K562 (cell line): ENCODE measurements around the gene RNPEP. TPM values are rescaled to one million over a fixed set of nuclear protein-coding genes. Genes with fewer than 3 reads are reported as not detected.

Source experiments
- BRF1 ChIP-seq: IDR thresholded peaks from 3 replicates; pipeline ENCODE4 v1.6.1; 2011; ENCODE audit warnings: borderline replicate concordance, mild to moderate bottlenecking; ENCODE audit not compliant: insufficient read length; ENCODE audit errors: extremely low read depth
- C11orf30 ChIP-seq: fragments of 450-650 bp; IDR thresholded peaks from 2 replicates; pipeline ENCODE4 v1.6.1; 2016; ENCODE audit warnings: low read depth, mild to moderate bottlenecking
- COPS2 ChIP-seq: fragments of 450-650 bp; conservative IDR thresholded peaks from 2 replicates; pipeline ENCODE4 v1.6.1; 2016; ENCODE audit warnings: mild to moderate bottlenecking, moderate library complexity
- E2F8 ChIP-seq: fragments of 450-650 bp; IDR thresholded peaks from 2 replicates; pipeline ENCODE4 v1.7.1; 2018; ENCODE audit warnings: mild to moderate bottlenecking, low read depth; ENCODE audit not compliant: partially characterized antibody
- GTF2B ChIP-seq: IDR thresholded peaks from 2 replicates; pipeline ENCODE4 v1.6.1; 2011; ENCODE audit not compliant: insufficient read length; ENCODE audit errors: extremely low read depth
- LCOR ChIP-seq: sonication (generic); formaldehyde crosslinking; IDR thresholded peaks from 2 replicates; pipeline ENCODE4 v1.8.0; 2022; ENCODE audit warnings: mild to moderate bottlenecking, missing genetic modification reagents
- NR1H2 ChIP-seq: sonication (generic); formaldehyde crosslinking; IDR thresholded peaks from 2 replicates; pipeline ENCODE4 v1.4.0; 2020; ENCODE audit warnings: mild to moderate bottlenecking, missing genetic modification reagents
- PREB ChIP-seq: sonication (generic); formaldehyde crosslinking; IDR thresholded peaks from 2 replicates; pipeline ENCODE4 v1.8.1; 2023; ENCODE audit warnings: mild to moderate bottlenecking, missing genetic modification reagents
- RBM22 ChIP-seq: fragments of 200-400 bp; formaldehyde crosslinking; IDR thresholded peaks from 2 replicates; pipeline ENCODE4 v1.6.1; 2018; ENCODE audit warnings: low read length, low read depth; ENCODE audit not compliant: poor library complexity, severe bottlenecking
- SETDB1 ChIP-seq: IDR thresholded peaks from one replicate; pipeline ENCODE4 v1.6.1; 2012; ENCODE audit warnings: low read length, control low read depth, inconsistent platforms
- SMARCA4 ChIP-seq: fragments of 450-650 bp; IDR thresholded peaks from 2 replicates; pipeline ENCODE4 v1.6.1; 2016
- SNIP1 ChIP-seq: fragments of 450-650 bp; IDR thresholded peaks from 2 replicates; pipeline ENCODE4 v1.7.1; 2017; ENCODE audit warnings: low read depth, mild to moderate bottlenecking
- ZNF24 ChIP-seq: fragments of 450-650 bp; IDR thresholded peaks from 2 replicates; pipeline ENCODE4 v1.6.1; 2016
- ZNF583 ChIP-seq: fragments of 250-450 bp; sonication (Bioruptor Pico); IDR thresholded peaks from 2 replicates; pipeline ENCODE4 v1.4.0; 2020
- ZNF76 ChIP-seq: fragments of 250-450 bp; sonication (Bioruptor Pico); IDR thresholded peaks from 2 replicates; pipeline ENCODE4 v1.4.0; 2020; ENCODE audit warnings: mild to moderate bottlenecking, moderate library complexity, borderline replicate concordance
- ZNF785 ChIP-seq: fragments of 250-450 bp; sonication (Bioruptor Pico); IDR thresholded peaks from 2 replicates; pipeline ENCODE4 v1.4.0; 2020; ENCODE audit warnings: mild to moderate bottlenecking
- polyA plus RNA-seq, 8 experiments: library from polyadenylated mRNA; depleted of rRNA in 4 of 8; stranded (reverse) in 5 of 8; unstranded in 3 of 8; fragments of >200 nt; fragmentation: Nextera tagmentation in 2 of 8; fragmentation: Illumina TruSeq in 1 of 8; extraction: Ambion mirVana in 2 of 8; extraction: Trizol in 1 of 8; gene quantifications; 2 replicates each; pipeline versions ENCODE4 v1.2.1 to v1.2.3, GENCODE V29; 2011 to 2014; ENCODE audit warnings: inconsistent platforms in 1 of 8, missing spikeins in 1 of 8
- total RNA-seq, 7 experiments: library from RNA; depleted of rRNA in 6 of 7; stranded (reverse); fragments of >200 nt in 6 of 7; fragmentation: Illumina TruSeq in 2 of 7; extraction: Trizol in 2 of 7; gene quantifications; 2 replicates each; pipeline versions ENCODE4 v1.2.1 to v1.2.3, GENCODE V29; 2011 to 2021; ENCODE audit warnings: low replicate concordance in 1 of 7
- TF ChIP-seq, protein P1 (sequence below): fragments of 200-800 bp; sonication (Bioruptor generic); IDR thresholded peaks from 2 replicates; pipeline ENCODE4 v1.6.1; 2016; ENCODE audit warnings: missing genetic modification characterization, missing compliant biosample characterization
- TF ChIP-seq, protein P2 (sequence below): fragments of 450-650 bp; formaldehyde crosslinking; IDR thresholded peaks from 2 replicates; pipeline ENCODE4 v1.4.0; 2022; ENCODE audit warnings: missing genetic modification characterization

The RNPEP gene
- total and polyA plus RNA-seq, 9 of the 15 experiments (the other 6 are each of a cell fraction or from before 2014, with no cell fraction given) = 27.5 to 131 (median 63.4) TPM

DNA sequence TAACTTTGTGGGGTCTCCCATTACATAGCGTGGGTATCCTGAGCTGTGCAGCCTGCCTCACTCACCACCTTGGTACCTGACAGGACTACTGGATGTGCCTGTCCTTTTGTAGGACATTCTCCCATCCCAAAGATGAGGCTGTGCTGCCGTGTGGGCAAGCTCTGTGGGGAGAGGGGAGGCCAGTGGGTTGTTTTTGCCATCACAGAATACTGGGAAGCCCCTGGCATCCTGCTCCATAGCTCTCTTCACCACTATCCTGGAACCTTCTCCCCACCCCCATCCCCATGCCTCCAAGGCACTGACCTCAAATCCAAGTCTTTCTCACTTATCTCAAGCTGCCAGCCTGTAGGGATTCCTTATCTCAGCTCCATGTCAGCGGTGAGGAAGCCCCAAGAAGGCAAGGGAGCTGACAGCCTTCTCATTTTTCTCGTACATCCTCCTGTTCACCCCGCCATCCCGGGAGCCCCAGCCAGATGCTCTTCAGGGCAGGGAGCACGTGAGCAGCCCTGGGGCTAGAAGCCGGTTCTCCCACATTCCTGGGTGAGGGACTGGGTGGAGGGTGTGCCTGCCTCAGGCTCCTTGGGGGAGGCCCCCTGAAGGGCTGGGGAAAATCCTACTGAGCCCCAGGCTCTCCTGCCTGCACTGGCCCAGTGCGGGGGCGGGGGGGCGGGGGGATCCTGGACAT lies 25.5 kb downstream of the RNPEP start (continued):
- TF ChIP-seq, protein P1, sequence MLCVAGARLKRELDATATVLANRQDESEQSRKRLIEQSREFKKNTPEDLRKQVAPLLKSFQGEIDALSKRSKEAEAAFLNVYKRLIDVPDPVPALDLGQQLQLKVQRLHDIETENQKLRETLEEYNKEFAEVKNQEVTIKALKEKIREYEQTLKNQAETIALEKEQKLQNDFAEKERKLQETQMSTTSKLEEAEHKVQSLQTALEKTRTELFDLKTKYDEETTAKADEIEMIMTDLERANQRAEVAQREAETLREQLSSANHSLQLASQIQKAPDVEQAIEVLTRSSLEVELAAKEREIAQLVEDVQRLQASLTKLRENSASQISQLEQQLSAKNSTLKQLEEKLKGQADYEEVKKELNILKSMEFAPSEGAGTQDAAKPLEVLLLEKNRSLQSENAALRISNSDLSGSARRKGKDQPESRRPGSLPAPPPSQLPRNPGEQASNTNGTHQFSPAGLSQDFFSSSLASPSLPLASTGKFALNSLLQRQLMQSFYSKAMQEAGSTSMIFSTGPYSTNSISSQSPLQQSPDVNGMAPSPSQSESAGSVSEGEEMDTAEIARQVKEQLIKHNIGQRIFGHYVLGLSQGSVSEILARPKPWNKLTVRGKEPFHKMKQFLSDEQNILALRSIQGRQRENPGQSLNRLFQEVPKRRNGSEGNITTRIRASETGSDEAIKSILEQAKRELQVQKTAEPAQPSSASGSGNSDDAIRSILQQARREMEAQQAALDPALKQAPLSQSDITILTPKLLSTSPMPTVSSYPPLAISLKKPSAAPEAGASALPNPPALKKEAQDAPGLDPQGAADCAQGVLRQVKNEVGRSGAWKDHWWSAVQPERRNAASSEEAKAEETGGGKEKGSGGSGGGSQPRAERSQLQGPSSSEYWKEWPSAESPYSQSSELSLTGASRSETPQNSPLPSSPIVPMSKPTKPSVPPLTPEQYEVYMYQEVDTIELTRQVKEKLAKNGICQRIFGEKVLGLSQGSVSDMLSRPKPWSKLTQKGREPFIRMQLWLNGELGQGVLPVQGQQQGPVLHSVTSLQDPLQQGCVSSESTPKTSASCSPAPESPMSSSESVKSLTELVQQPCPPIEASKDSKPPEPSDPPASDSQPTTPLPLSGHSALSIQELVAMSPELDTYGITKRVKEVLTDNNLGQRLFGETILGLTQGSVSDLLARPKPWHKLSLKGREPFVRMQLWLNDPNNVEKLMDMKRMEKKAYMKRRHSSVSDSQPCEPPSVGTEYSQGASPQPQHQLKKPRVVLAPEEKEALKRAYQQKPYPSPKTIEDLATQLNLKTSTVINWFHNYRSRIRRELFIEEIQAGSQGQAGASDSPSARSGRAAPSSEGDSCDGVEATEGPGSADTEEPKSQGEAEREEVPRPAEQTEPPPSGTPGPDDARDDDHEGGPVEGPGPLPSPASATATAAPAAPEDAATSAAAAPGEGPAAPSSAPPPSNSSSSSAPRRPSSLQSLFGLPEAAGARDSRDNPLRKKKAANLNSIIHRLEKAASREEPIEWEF (CRISPR knock-in tag) = no peak
- TF ChIP-seq, protein P2, sequence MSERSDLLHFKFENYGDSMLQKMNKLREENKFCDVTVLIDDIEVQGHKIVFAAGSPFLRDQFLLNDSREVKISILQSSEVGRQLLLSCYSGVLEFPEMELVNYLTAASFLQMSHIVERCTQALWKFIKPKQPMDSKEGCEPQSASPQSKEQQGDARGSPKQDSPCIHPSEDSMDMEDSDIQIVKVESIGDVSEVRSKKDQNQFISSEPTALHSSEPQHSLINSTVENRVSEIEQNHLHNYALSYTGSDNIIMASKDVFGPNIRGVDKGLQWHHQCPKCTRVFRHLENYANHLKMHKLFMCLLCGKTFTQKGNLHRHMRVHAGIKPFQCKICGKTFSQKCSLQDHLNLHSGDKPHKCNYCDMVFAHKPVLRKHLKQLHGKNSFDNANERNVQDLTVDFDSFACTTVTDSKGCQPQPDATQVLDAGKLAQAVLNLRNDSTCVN (CRISPR knock-in tag) = no peak
- TF ChIP-seq E2F8 (no peak), ZNF24 (no peak; the same call in 1 of the 2 replicates), PREB (no peak), RBM22 (no peak), ZNF785 (no peak), LCOR (CRISPR knock-in tag) (no peak), SNIP1 (no peak), GTF2B (no peak), SETDB1 (no peak), ZNF583 (CRISPR knock-in tag) (peak; percentile 79; the same call in 1 of the 2 replicates), NR1H2 (CRISPR knock-in tag) (no peak), C11orf30 (no peak), ZNF76 (CRISPR knock-in tag) (no peak), BRF1 (no peak), SMARCA4 (peak; percentile 92), COPS2 (no peak)
